Measurements from ENCODE around the gene RNPS1. TPM values are rescaled to one million over a fixed set of nuclear protein-coding genes. Genes with fewer than 3 reads are reported as not detected.

RNPS1 gene
- total and polyA plus RNA-seq, 2 of the 4 experiments (the other 2 are of a cell fraction): 57.5 to 192 TPM

GRCh38 chr16:2244301-2244700 lies 23.6 kb downstream of the RNPS1 start:
- in situ Hi-C loops (cut with MboI; ENCODE audit: low sequenced_read_pairs) (no loop called here), dilution Hi-C loops (cut with HindIII; ENCODE audit: low sequenced_read_pairs, unreplicated experiment) (no loop called here), intact Hi-C loops (cut with micrococcal nuclease) (no loop called here)
- ATAC-seq (ENCODE audit: low read depth) (no peak), DNase-seq (no peak)
- Histone ChIP-seq H3K18ac (ENCODE audit: low read depth, low read length) (no peak overlapping the region), H4K8ac (ENCODE audit: low read depth in 2 of 2, low read length in 2 of 2) (no peak overlapping the region), H3K4me3 (ENCODE audit: insufficient read depth, low read depth, low read length) (no peak overlapping the region), H3K23ac (ENCODE audit: low read depth, low read length) (no peak overlapping the region), H4K20me1 (ENCODE audit: insufficient read depth, low read length) (no peaks in the 10 kb centered on the region; the same call in none of the 2 replicates), H2BK20ac (ENCODE audit: low read depth, low read length) (no peak overlapping the region), H4K91ac (ENCODE audit: insufficient read depth, low read depth, low read length) (no peak overlapping the region), H3K4ac (ENCODE audit: low read depth, low read length) (no peak overlapping the region), H3K14ac (replicated peaks; ENCODE audit: low read depth, low read length) (no peak overlapping the region), H2BK120ac (ENCODE audit: low read depth, low read length) (no peak overlapping the region), H3K4me1 (ENCODE audit: control insufficient read depth, insufficient read depth, low read length) (no peaks in the 10 kb centered on the region), H3K27ac (ENCODE audit: insufficient read depth, low read length) (no peak overlapping the region), H3K27me3 (ENCODE audit: control insufficient read depth, insufficient read depth, low read length) (no peaks in the 10 kb centered on the region), H3K36me3 (ENCODE audit: control insufficient read depth, insufficient read depth, low read length) (peaks cover 51% of the 10 kb centered on the region), H2AK5ac (ENCODE audit: low read depth, low read length) (no peak overlapping the region), H3K9me3 (ENCODE audit: control insufficient read depth, insufficient read depth, low read length) (no peaks in the 10 kb centered on the region), H3K56ac (ENCODE audit: extremely low read depth, insufficient read depth, low read length) (no peak overlapping the region), H4K5ac (ENCODE audit: low read depth, low read length) (no peak overlapping the region), H3K4me2 (ENCODE audit: low read depth, low read length) (no peak overlapping the region), H3K9me1 (ENCODE audit: insufficient read depth, low read length) (0 out of 2 replicates have a peak, but pooled peaks cover 2% of the 10 kb centered on the region), H2BK15ac (ENCODE audit: low read depth, low read length) (no peak overlapping the region), H2BK5ac (ENCODE audit: low read depth, low read length, poor library complexity, severe bottlenecking) (no peak overlapping the region), H2AK9ac (replicated peaks; ENCODE audit: low read depth, low read length, poor library complexity) (peak overlapping the region; percentile 42), H2AFZ (replicated peaks; ENCODE audit: low read length, poor library complexity) (no peak overlapping the region), H3K79me1 (ENCODE audit: low read depth in 1 of 2, low read length in 2 of 2) (peaks cover 14 to 31% of the 10 kb centered on the region in 2 experiments), H3K9ac (ENCODE audit: low read depth, low read length) (no peak overlapping the region)
- 88% methylated on average over 5 of the region's 17 CpGs; no CpG with 5 or more reads in 1 of the 2 experiments for WGBS, 2 experiments (ENCODE audit: extremely low coverage in 2 of 2, insufficient read length in 1 of 2)
- ChIA-PET POLR2A (ENCODE audit: unreplicated experiment) (no interaction called here), CTCF (interaction anchor here (0.5 kb wide), 1 partner anchor 406 kb away, joined by 7 read pairs; no protein-coding TSS in a partner anchor)
- no TSS peak for BruUV-seq (replicated peaks)
- TF ChIP-seq POLR2A (IDR thresholded peaks at IDR 0.05; ENCODE audit: low read depth, low read length): no peak

All from IMR-90 (cell line).